Cardiac muscle cell (in vitro differentiated cells and primary cell): Measurements from ENCODE around the gene CD96. TPM values are rescaled to one million over a fixed set of nuclear protein-coding genes. Genes with fewer than 3 reads are reported as not detected.

Experiments used
- DNase-seq, 2 donors: peaks; one replicate each; pipeline versions ENCODE4 v3.0.0 to v3.0.0-alpha.2; 2010 to 2017; ENCODE audit warnings: low read depth in 1 of 2, low spot score in 1 of 2
- H3K27ac ChIP-seq: fragments of 200-600 bp; sonication (generic); 2 replicates; pipeline ENCODE4 v1.5.1; 2016
- H3K27me3 ChIP-seq: fragments of 200-600 bp; sonication (generic); 2 replicates; pipeline ENCODE4 v1.6.0; 2016; ENCODE audit warnings: control low read depth
- H3K36me3 ChIP-seq: fragments of 200-600 bp; sonication (generic); 2 replicates; pipeline ENCODE4 v1.5.1; 2016; ENCODE audit warnings: control low read depth
- H3K4me1 ChIP-seq: fragments of 200-600 bp; sonication (generic); 2 replicates; pipeline ENCODE4 v1.8.1; 2017; ENCODE audit warnings: low read depth, mild to moderate bottlenecking, mixed run types
- H3K4me3 ChIP-seq: fragments of 200-600 bp; sonication (generic); 2 replicates; pipeline ENCODE4 v1.5.1; 2016; ENCODE audit warnings: mild to moderate bottlenecking
- H3K9me3 ChIP-seq: fragments of 200-600 bp; sonication (generic); 2 replicates; pipeline ENCODE4 v1.5.1; 2017; ENCODE audit warnings: low read depth, mild to moderate bottlenecking, control low read depth
- CTCF ChIP-seq: IDR thresholded peaks from 2 replicates; pipeline ENCODE4 v1.5.1; 2012; ENCODE audit warnings: low read depth, mild to moderate bottlenecking, low read length
- polyA plus RNA-seq: library from polyadenylated mRNA; unstranded; fragments of >200 nt; fragmentation: Nextera tagmentation; extraction: Ambion mirVana; gene quantifications from 2 replicates; pipeline ENCODE4 v1.2.1, GENCODE V29; 2016
- total RNA-seq: library from RNA; depleted of rRNA; stranded (reverse); fragments of >200 nt; gene quantifications from 2 replicates; pipeline ENCODE4 v1.2.3, GENCODE V29; 2016

CD96 gene
- total and polyA plus RNA-seq, 2 experiments from 2014 or later = not detected

GRCh38 chr3:111675846-111676210, 133.8 kb downstream of the CD96 start:
- H3K27ac ChIP-seq = no peak overlapping the region
- H3K9me3 ChIP-seq = no peaks in the 10 kb centered on the region
- H3K27me3 ChIP-seq = peaks cover 34% of the 10 kb centered on the region
- H3K4me1 ChIP-seq = peaks cover 4% of the 10 kb centered on the region
- DNase-seq = no peak
- H3K4me3 ChIP-seq = no peak overlapping the region
- no peaks in the 10 kb centered on the region for H3K36me3 ChIP-seq
- TF ChIP-seq CTCF = no peak

DNA sequence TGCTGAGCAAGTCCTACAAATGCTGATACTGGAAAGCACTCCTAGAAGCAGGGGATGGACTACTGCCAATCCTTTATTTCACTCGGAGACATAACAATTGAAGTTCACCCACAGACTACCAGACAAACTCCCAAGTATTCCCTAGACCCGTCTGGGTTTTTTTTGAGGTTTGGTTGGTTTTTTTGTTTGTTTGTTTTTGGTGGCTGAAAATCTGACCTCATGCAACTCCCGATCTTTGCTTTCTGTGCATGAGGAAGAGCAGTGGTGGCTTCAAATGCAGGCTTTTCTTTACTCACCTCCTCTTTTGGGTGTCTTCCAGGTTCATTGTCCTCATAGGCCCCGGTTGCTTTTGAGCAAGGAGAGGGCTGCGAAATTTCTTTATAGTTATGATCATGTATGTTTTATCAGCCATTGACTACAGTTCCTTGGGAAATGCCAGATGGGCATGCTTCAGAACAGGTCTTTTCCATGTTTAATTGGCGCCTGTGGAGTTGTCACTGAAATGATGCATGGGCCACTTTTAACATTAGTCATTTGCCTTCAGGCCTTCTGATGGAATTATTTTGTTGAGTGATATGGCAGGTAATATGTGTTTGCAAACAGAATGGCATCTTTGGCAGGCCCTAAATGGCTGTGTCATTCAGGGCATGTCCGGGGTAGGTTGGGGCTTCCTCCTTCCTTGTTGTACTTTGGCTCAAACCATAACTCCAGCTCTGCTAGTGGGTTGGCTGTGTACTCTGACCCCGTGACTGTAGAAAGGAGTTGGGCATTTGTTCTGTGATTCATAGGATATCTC, 134.4 kb downstream of the CD96 start:
- no peaks in the 10 kb centered on the region for H3K9me3 ChIP-seq
- H3K27ac ChIP-seq = no peak overlapping the region
- H3K27me3 ChIP-seq = peaks cover 34% of the 10 kb centered on the region
- H3K4me3 ChIP-seq = no peak overlapping the region
- H3K4me1 ChIP-seq = peaks cover 4% of the 10 kb centered on the region
- TF ChIP-seq CTCF = no peak
- DNase-seq = peak in 1 of 2 donors; percentile 12
- H3K36me3 ChIP-seq = no peaks in the 10 kb centered on the region

DNA sequence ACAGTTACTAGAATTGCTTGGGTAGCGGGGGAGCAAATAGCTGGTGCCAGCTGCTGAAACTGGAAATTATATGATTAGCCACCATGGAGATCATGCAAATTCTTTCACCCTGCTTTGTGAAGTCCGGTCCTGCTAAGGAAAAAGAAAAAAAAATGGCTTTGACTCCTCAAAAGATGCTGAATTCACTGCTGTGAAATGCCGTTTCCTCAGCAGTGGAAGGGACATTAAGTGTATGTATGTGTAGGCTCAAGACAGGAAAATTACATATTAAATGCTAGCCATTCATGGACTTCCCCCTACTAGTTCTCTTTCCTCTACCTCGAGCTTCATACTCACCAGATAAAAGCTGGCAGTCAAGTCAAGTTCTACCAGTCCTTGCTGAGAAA, 135.0 kb downstream of the CD96 start:
- peaks cover 34% of the 10 kb centered on the region for H3K27me3 ChIP-seq
- peaks cover 4% of the 10 kb centered on the region for H3K4me1 ChIP-seq
- no peak for DNase-seq
- no peak for TF ChIP-seq CTCF
- H3K27ac ChIP-seq = no peak overlapping the region
- no peaks in the 10 kb centered on the region for H3K36me3 ChIP-seq
- no peaks in the 10 kb centered on the region for H3K9me3 ChIP-seq
- no peak overlapping the region for H3K4me3 ChIP-seq

- no peak for TF ChIP-seq CTCF
- no peaks in the 10 kb centered on the region for H3K4me1 ChIP-seq
- no peak overlapping the region for H3K4me3 ChIP-seq
- H3K9me3 ChIP-seq = no peaks in the 10 kb centered on the region
- no peak overlapping the region for H3K27ac ChIP-seq
- peaks cover 20% of the 10 kb centered on the region for H3K27me3 ChIP-seq
- no peaks in the 10 kb centered on the region for H3K36me3 ChIP-seq
- DNase-seq = no peak
Observed at GRCh38 chr3:111681661-111682426, 139.8 kb downstream of the CD96 start.

GRCh38 chr3:111684640-111685039, 142.6 kb downstream of the CD96 start:
- DNase-seq = no peak
- peaks cover 5% of the 10 kb centered on the region for H3K4me1 ChIP-seq
- TF ChIP-seq CTCF = no peak

More at GRCh38 chr3:111684640-111685039, 142.6 kb downstream of the CD96 start:
- Histone ChIP-seq H3K27ac (no peak overlapping the region), H3K27me3 (peaks cover 8% of the 10 kb centered on the region), H3K9me3 (no peaks in the 10 kb centered on the region), H3K4me3 (no peak overlapping the region), H3K36me3 (no peaks in the 10 kb centered on the region)
